ENCODE measurements around the gene FAM236B.
"Not testable (repeated sequence)": the region's sequence is repeated elsewhere in the genome, so short reads cannot be mapped to it uniquely, and the experiment has no call there.

GRCh38 chrX:72830701-72831100 lies 48.2 kb upstream of the FAM236B start:
- not testable (repeated sequence) for TF ChIP-seq CTCF, POLR2A (IDR thresholded peaks at IDR 0.05)
